Central memory CD8-positive, alpha-beta T cell (primary cell): Measurements from ENCODE around the gene ST3GAL2.
A peak's percentile ranks its signal among the peaks of the same experiment; 100 is the strongest.
"Not testable (repeated sequence)": the region's sequence is repeated elsewhere in the genome, so short reads cannot be mapped to it uniquely, and the experiment has no call there.

ENCODE experiments used
- ATAC-seq: fragments of 150-1000 bp; cut with Tn5 transposase; replicated peaks from 2 replicates; pipeline ENCODE4 v1.10.0; 2022; ENCODE audit warnings: mild to moderate bottlenecking, moderate FRiP score, moderate number of reproducible peaks; ENCODE audit not compliant: poor library complexity, severe bottlenecking; ENCODE audit errors: extremely low read depth
- DNase-seq, 2 donors: peaks; one replicate each; pipeline ENCODE4 v3.0.0; 2021; ENCODE audit warnings: low spot score in 2 of 2
- H3K27ac Mint-ChIP-seq: one replicate; pipeline ENCODE4 v1.8.0; 2022; ENCODE audit warnings: low read depth, mild to moderate bottlenecking, moderate library complexity, mixed read lengths
- H3K27me3 Mint-ChIP-seq: one replicate; pipeline ENCODE4 v1.8.0; 2022; ENCODE audit warnings: mixed read lengths
- H3K36me3 Mint-ChIP-seq: one replicate; pipeline ENCODE4 v1.8.0; 2022; ENCODE audit warnings: mild to moderate bottlenecking, moderate library complexity, mixed read lengths; ENCODE audit not compliant: insufficient read depth
- H3K4me1 Mint-ChIP-seq: one replicate; pipeline ENCODE4 v1.8.0; 2022; ENCODE audit warnings: mixed read lengths
- H3K4me3 Mint-ChIP-seq: one replicate; pipeline ENCODE4 v1.8.0; 2022; ENCODE audit warnings: mild to moderate bottlenecking, moderate library complexity, mixed read lengths
- H3K9me3 Mint-ChIP-seq: one replicate; pipeline ENCODE4 v1.8.0; 2022; ENCODE audit warnings: mixed read lengths

ST3GAL2 gene

DNA sequence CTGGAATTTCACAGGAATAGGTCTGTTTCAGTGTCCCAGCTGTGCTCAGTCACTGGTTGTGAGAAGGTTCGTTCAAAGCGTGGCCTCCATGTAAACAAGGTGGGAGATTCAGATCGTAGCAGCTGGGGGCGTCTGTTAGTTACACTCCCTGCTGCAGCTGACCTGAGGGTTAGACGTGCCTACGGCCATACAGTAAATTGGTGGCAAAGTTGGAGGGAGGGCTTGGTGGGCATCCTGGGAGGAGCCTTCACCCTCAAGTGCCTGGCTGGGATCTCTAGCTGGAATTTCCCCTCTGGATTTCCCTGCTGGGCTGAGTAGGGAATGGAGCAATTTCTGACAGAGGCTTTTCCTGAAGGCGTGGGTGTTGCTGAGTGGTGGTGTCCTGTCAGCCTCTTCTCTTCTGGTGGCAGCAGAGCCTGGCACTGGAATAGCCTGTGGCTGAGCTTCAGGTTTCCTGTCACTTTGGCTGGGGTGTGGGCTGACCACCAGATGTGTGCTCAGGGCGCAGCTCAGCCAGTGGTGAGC is 21.9 kb upstream of the ST3GAL2 start:
- Mint-ChIP-seq H3K27ac (no peak overlapping the region), H3K4me1 (peaks cover 6% of the 10 kb centered on the region), H3K4me3 (no peak overlapping the region), H3K36me3 (peaks cover 10% of the 10 kb centered on the region), H3K9me3 (no peaks in the 10 kb centered on the region), H3K27me3 (no peaks in the 10 kb centered on the region)
- DNase-seq, result no peak
- no peak for ATAC-seq

DNA sequence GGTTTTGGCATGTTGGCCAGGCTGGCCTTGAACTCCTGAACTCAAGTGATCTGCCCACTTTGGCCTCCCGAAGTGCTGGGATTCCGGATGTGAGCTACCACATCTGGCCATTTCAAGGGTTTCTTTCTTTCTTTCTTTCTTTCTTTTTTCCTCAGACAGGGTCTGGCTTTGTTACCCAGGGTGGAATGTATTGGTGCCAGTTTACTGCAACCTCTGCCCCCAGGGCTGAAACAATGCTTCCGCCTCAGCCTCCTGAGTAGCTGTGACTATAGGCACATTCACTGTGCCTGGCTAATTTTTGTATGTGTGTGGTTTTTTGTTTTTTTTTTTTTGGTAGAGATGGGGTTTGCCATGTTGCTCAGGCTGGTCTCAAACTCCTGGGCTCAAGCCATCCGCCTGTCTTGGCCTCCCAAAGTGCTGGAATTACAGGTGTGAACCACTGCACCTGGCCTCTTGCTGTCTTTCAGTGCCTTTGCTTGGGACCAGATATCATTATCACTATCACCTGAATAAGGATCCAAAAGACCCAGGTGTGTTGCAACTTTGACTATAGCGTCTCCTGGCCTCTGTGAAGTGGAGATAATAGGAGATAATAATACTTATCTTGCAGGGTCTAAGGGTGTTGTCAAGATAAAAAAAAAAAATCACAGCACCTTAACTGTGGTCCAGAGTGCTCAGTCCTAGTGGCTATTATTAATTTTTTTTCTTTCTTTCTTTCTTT is 18.7 kb upstream of the ST3GAL2 start:
- H3K27ac Mint-ChIP-seq, result no peak overlapping the region
- peaks cover 5% of the 10 kb centered on the region for H3K36me3 Mint-ChIP-seq
- no peaks in the 10 kb centered on the region for H3K9me3 Mint-ChIP-seq
- DNase-seq (no peak), ATAC-seq (no peak)
- H3K27me3 Mint-ChIP-seq, result no peaks in the 10 kb centered on the region
- peaks cover 18% of the 10 kb centered on the region for H3K4me1 Mint-ChIP-seq
- H3K4me3 Mint-ChIP-seq, result no peak overlapping the region

DNA sequence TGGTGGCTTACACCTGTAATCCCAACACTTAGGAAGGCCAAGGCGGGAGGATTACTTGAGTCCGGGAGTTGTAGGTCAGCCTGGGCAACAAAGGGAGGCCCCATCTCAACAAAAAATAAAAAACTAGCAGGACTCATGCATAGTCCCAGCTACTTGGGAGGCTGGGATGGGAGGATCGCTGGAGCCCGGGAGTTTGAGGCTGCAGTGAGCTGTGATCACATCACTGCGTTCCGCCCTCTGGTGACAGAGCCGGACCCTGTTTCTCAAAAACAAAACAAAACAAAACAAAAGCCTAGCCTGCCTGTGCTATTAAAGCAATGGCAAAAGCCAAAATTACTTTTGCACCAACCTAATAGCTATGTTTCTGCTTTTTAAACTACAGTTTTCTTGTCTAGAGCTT is 17.0 kb upstream of the ST3GAL2 start:
- no peaks in the 10 kb centered on the region for H3K9me3 Mint-ChIP-seq
- no peaks in the 10 kb centered on the region for H3K27me3 Mint-ChIP-seq
- H3K27ac Mint-ChIP-seq, result no peak overlapping the region
- H3K4me1 Mint-ChIP-seq, result peaks cover 18% of the 10 kb centered on the region
- H3K4me3 Mint-ChIP-seq, result peak overlapping the region; percentile 88
- ATAC-seq (no peak), DNase-seq (no peak)
- peaks cover 5% of the 10 kb centered on the region for H3K36me3 Mint-ChIP-seq

- DNase-seq (peak; percentile 60 to 64), ATAC-seq (peak; percentile 89)
- H3K27ac Mint-ChIP-seq, result peak within 1 kb of the TSS; percentile 49
- peak within 1 kb of the TSS; percentile 88 for H3K4me3 Mint-ChIP-seq
- H3K9me3 Mint-ChIP-seq, result no peaks in the 10 kb centered on the region
- peaks cover 4% of the 10 kb centered on the region for H3K36me3 Mint-ChIP-seq
- H3K4me1 Mint-ChIP-seq, result peaks cover 18% of the 10 kb centered on the region
- H3K27me3 Mint-ChIP-seq, result no peaks in the 10 kb centered on the region
Observed at GRCh38 chr16:70454222-70455034, 15.5 kb upstream of the ST3GAL2 start, which contains the start of gene FCSK. Gene FCSK, plus strand, starts transcription at chr16:70454595. Its CDS starts 8,596 bp downstream, at chr16:70463191.

- peaks cover 4% of the 10 kb centered on the region for H3K36me3 Mint-ChIP-seq
- ATAC-seq (peak; percentile 6), DNase-seq (no peak)
- peaks cover 18% of the 10 kb centered on the region for H3K4me1 Mint-ChIP-seq
- no peaks in the 10 kb centered on the region for H3K9me3 Mint-ChIP-seq
- no peaks in the 10 kb centered on the region for H3K27me3 Mint-ChIP-seq
- H3K4me3 Mint-ChIP-seq, result peak overlapping the region; percentile 88
- H3K27ac Mint-ChIP-seq, result peak overlapping the region; percentile 49
Observed at GRCh38 chr16:70453892-70454221, 15.0 kb upstream of the ST3GAL2 start.

GRCh38 chr16:70453117-70453891 is 14.4 kb upstream of the ST3GAL2 start:
- no peaks in the 10 kb centered on the region for H3K9me3 Mint-ChIP-seq
- DNase-seq, result no peak
- ATAC-seq, result no peak
- peaks cover 4% of the 10 kb centered on the region for H3K36me3 Mint-ChIP-seq
- H3K27me3 Mint-ChIP-seq, result no peaks in the 10 kb centered on the region
- peak overlapping the region; percentile 88 for H3K4me3 Mint-ChIP-seq
- H3K27ac Mint-ChIP-seq, result peak overlapping the region; percentile 49
- H3K4me1 Mint-ChIP-seq, result peaks cover 18% of the 10 kb centered on the region

- H3K4me3 Mint-ChIP-seq, H3K9me3 Mint-ChIP-seq, H3K36me3 Mint-ChIP-seq, ATAC-seq, H3K27me3 Mint-ChIP-seq, H3K27ac Mint-ChIP-seq, DNase-seq: not testable (repeated sequence)
- peaks cover 12% of the 10 kb centered on the region for H3K4me1 Mint-ChIP-seq
Observed at GRCh38 chr16:70451004-70451340, 12.1 kb upstream of the ST3GAL2 start.

DNA sequence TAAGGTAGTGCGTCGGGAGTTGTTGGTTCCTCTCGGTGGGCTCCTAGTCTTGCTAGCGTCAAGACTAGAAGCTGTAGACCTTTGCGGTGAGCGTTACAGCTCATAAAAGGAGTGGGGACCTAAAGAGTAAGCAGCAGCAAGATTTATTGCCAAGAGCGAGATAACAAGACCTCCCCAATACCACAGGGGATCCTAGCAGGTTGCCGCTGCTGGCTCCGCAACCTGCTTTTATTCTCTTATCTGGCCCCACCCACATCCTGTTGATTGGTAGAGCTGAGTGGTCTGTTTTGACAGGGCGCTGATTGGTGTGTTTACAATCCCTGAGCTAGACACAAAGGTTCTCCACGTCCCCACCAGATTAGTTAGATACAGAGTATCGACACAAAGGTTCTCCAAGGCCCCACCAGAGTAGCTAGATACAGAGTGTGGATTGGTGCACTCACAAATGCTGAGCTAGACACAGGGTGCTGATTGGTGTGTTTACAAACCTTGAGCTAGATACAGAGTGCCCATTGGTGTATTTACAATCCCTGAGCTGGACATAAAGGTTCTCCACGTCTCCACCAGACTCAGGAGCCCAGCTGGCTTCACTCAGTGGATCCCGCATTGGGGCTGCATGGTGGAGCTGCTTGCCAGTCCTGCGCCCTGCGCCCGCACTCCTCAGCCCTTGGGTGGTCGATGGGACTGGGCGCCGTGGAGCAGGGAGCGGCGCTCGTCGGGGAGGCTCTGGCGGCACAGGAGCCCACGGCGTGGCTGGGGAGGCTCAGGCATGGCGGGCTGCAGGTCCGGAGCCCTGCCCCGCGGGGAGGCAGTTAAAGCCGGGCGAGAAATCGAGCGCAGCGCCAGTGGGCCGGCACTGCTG is 11.5 kb upstream of the ST3GAL2 start:
- not testable (repeated sequence) for ATAC-seq, H3K27me3 Mint-ChIP-seq, H3K9me3 Mint-ChIP-seq, H3K36me3 Mint-ChIP-seq, H3K4me3 Mint-ChIP-seq, DNase-seq, H3K27ac Mint-ChIP-seq
- peaks cover 12% of the 10 kb centered on the region for H3K4me1 Mint-ChIP-seq

DNA sequence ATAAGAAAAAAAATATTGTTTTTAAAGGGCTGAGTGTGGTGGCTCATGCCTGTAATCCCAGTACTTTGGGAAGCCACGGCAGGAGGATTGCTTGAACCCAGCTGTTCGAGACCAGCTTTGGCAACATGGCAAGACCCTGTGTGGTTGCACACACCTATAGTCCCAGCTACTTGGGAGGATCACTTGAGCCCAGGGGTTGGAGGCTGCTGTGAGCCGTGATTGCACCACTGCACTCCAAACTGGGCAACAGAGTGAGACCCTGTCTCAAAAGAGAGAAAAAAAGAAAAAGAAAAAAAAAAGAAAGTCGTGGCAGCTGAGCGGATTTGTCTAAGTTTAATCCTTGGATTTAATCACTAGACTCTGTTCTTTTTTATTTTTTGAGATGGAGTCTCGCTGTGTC is 9.2 kb upstream of the ST3GAL2 start:
- no peak overlapping the region for H3K4me3 Mint-ChIP-seq
- DNase-seq (no peak), ATAC-seq (no peak)
- no peaks in the 10 kb centered on the region for H3K27me3 Mint-ChIP-seq
- H3K36me3 Mint-ChIP-seq, result no peaks in the 10 kb centered on the region
- H3K27ac Mint-ChIP-seq, result no peak overlapping the region
- H3K4me1 Mint-ChIP-seq, result no peaks in the 10 kb centered on the region
- H3K9me3 Mint-ChIP-seq, result no peaks in the 10 kb centered on the region

- H3K4me1 Mint-ChIP-seq, result no peaks in the 10 kb centered on the region
- no peak overlapping the region for H3K27ac Mint-ChIP-seq
- H3K36me3 Mint-ChIP-seq, result no peaks in the 10 kb centered on the region
- H3K9me3 Mint-ChIP-seq, result no peaks in the 10 kb centered on the region
- DNase-seq (no peak), ATAC-seq (no peak)
- no peak overlapping the region for H3K4me3 Mint-ChIP-seq
- no peaks in the 10 kb centered on the region for H3K27me3 Mint-ChIP-seq
Observed at GRCh38 chr16:70444249-70445063, 5.6 kb upstream of the ST3GAL2 start.

DNA sequence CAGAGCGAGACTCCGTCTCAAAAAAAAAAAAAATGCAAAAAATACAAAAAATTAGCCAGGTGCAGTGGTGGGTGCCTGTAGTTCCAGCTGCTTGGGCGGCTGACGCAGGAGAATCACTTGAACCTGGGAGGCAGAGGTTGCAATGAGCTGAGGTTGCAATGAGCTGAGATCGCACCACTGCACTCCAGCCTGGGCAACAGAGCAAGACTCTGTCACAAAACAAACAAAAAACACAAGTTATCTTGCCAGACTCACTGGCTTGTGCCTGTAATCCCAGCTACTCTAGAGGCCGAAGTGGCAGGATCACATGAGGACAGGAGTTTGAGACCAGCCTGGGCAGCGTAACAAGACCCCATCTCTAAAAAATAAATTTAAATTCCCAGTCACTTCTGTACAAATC is 3.4 kb upstream of the ST3GAL2 start:
- ATAC-seq (no peak), DNase-seq (no peak)
- Mint-ChIP-seq H3K27me3 (no peaks in the 10 kb centered on the region), H3K4me1 (peaks cover 11% of the 10 kb centered on the region), H3K4me3 (no peak overlapping the region), H3K9me3 (no peaks in the 10 kb centered on the region), H3K27ac (no peak overlapping the region), H3K36me3 (peaks cover 4% of the 10 kb centered on the region)
